HL-60/S4 treated with retinoic acid at 250 ng/mL for 4 days and 3 days (cell line): ENCODE data around the gene GLT8D1.

Experiments
- in situ Hi-C: fragments of 300-500 bp; cut with MboI; formaldehyde crosslinking; loops from 2 replicates; pipeline ENCODE4 v1.7.0; 2022; ENCODE audit warnings: low sequenced_read_pairs

GLT8D1 gene

GRCh38 chr3:52714335-52715302 lies 9.0 kb upstream of the GLT8D1 start:
- in situ Hi-C loops = no loop called here

GRCh38 chr3:52712291-52713212 lies 7.0 kb upstream of the GLT8D1 start:
- in situ Hi-C loops = no loop called here

- in situ Hi-C loops = no loop called here
Observed at GRCh38 chr3:52710512-52710911, 4.9 kb upstream of the GLT8D1 start.

DNA sequence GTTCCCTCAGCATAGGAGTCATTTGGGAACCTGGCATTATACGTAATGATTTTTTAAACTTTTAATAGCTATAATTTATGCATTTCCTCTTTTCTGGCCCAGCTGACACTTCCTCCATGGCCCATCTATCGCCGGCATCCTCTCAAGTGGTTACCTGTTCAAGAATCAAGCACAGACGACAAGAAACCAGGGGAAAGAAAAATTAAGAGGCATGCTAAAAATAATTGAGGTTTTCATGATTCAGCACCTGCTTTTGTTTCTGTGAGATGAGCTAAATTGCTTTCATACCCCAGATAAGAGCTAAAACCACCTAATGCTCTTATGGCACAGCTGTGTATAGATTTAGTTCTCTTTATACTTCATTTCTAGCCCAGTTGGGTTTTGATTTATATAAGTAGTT lies 2.0 kb upstream of the GLT8D1 start:
- in situ Hi-C loops = no loop called here

DNA sequence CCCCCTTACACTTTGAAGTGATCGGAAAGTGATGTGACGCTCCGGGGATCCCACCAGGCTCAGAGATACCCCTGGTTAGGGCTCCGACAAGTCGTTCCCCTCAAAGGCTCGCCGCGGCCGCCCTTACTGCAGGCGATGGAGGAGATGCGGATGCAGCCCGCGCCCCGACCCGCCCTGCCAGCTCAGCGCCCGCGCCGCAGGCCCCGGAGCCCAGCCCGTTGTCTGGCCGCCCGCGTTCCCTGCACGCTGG lies 228 bp downstream of the GLT8D1 start:
- in situ Hi-C loops = no loop called here

DNA sequence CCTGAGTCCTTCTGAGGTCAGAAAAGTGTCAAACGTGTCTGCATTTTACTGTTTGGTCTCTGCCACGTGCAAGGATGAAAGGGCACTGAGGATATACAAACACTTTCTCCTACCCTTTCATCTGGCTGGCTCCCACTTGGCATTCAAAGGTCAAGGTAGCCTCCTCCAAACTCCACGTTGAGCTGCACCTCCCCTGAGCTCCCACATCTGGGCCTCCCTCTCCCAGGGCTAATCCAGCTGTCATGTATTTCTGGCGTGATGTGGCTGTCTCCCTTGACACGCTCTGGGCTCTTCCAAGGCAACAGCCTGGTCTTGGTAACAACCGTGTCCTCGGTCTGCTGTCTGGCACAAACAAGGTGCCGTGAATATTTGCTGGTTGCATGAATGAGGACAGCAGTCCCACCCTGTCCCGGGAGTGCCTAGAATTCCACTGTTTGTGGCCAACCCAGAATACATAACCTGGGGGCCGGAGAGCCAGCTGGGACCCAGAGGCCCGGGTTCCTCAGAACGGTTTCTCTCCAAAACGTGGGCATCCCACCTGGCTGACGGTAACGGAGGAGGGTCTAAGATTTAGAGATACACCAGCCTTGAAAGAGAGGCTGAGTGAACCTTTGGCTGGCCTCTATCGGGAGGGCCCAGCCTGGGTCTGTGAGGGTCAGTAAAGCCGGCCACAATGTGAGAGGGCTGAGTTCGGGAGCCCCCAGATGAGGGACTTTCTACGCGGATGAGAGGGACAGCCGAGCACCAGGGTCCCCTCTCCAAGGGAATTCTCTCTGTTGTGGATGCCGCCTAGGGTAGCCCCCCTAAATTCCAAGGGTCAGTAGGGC lies 767 bp downstream of the GLT8D1 start:
- in situ Hi-C loops = no loop called here

DNA sequence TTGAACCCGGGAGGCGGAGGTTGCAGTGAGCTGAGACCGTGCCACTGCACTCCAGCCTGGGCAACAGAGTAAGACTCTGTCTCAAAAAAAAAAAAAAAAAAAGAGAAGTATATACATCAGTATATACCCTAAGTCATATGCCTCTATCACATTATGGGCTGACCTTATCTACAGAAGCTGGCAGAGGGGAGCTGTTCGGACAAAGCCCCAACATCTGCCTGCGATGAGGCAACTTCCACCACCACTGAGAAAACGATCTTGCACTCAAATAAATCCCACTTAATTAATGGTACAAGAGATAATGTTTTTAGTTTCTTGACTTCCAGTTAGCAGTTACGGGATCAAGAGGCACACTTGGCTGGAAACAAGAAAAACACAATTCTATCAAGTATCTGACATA lies 2.2 kb downstream of the GLT8D1 start:
- in situ Hi-C loops = no loop called here

- in situ Hi-C loops = no loop called here
Observed at GRCh38 chr3:52697632-52697965, 8.0 kb downstream of the GLT8D1 start.

GRCh38 chr3:52696830-52697631 lies 8.6 kb downstream of the GLT8D1 start:
- in situ Hi-C loops = no loop called here

DNA sequence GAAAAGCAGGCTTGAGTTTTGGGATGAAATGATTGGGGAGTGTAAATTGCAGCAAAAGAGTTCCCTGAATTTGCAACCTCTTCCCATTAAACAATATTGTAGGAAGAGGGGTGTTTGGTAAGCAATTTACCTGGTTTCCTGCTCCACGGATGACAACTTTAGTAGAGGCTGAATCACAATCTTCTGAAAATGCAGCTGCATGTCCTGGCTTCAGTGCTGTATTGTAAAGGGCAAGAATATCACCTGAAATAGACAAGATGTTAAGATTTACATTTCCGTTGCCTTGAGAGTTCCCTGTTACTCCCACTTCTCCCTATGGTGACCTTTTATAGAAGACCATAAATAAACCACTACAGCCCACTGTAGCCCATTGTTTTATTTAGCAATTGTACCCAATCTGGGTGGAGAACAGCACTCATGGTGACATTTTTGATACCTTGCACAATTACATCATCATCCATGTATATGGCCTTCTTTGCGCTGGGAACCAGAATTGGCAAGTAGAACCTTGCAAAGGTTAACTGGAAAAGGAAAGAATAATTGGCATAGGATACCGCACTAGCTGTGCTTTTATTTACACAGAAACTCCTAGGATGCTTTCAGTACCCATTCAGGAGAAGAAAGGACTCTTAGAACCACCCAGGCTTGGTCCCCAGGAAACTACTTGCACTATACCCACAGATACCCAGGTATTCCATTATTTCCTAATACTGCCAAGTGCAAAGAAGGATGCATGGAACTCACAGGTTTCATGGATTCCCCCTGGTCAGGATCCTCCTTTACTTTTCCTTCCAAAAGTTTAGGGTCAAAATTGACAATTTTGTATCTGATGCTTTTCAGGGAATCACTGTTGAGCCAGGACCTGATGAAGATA lies 9.6 kb downstream of the GLT8D1 start:
- in situ Hi-C loops = no loop called here

DNA sequence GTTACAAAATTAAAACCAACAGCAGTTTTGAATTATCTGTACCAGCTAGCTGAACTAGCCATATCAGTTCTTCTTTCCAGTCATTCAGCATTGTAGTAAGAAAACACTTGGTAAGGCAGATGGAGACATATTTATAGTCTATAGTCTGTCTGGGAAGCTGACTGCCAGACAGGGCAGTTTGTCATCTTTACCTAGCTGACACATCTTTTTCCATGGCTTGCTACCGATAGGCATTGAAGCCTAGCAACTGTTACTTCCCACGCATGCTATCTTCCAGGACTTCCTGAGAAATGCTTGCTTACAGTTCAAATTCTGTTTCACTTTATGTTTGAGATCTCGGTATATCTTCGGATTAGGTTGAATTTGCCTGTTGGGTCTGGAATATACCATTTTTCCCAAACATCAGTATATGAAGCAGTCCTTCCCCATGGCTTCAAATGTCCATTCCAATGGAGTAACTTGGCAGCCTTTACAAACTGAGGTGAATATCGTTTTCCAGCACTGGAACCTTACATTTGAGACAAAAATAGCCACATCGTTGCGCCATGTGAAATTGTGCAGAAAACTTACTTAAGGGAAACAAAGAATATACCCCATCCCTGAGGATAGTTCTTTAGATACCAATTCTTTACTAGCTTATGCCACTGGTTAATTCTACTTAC lies 10.9 kb downstream of the GLT8D1 start:
- in situ Hi-C loops = no loop called here

GRCh38 chr3:52693071-52693470 lies 12.5 kb downstream of the GLT8D1 start:
- in situ Hi-C loops = no loop called here

- in situ Hi-C loops = no loop called here
Observed at GRCh38 chr3:52690560-52690959, 15.0 kb downstream of the GLT8D1 start.

GRCh38 chr3:52689151-52689550 lies 16.4 kb downstream of the GLT8D1 start:
- in situ Hi-C loops = no loop called here

GRCh38 chr3:52688266-52688665 lies 17.3 kb downstream of the GLT8D1 start:
- in situ Hi-C loops = no loop called here

DNA sequence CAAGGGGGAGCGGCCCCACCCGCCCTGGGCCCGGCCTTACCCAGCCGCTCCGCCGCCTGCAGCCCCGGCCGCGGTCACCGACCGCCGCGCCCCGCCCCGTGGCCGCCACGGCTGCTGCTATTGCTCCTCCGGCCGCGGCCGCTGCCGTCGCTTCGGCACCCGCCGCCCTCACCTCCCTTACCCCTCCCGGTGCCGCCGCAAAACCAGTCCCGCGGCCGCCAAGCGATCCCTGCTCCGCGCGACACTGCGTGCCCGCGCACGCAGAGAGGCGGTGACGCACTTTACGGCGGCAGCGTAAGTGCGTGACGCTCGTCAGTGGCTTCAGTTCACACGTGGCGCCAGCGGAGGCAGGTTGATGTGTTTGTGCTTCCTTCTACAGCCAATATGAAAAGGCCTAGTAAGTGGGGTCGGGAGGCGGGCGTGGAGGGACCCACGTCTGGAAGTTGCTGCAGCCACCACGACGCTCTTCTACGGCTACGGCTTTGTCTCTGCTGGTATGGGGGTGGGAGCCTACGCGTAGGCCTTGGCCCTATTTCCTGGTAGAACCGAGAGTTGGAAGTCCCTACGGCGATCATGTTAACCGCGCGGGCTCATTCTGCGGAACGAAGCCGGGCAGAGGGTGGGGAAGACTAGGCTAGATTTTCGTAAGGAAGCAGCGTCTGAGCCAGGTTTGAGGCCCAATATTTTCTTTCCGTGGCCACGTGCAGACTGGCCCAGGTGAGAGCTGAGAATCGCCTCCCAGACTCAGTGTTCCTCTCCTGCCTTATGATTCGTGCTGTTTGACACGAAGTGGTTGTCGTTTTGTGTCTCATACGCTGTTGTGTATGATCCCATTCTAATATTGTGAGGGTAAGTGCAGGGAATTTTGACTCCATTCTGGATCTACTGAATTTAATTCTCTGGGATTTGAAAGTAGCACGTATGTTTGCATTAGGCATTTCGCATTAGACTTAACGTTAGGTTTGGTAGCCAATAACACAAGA lies 19.6 kb downstream of the GLT8D1 start, which contains the start of the genes GNL3 and PBRM1:
Gene GNL3, plus strand, starts transcription at position 324 of the 983 bp plus-strand sequence. Its CDS starts 61 bp downstream, at position 385.
Gene PBRM1, minus strand, starts transcription at position 205 of the 983 bp plus-strand sequence.
- in situ Hi-C loops = no loop called here

- in situ Hi-C loops = no loop called here
Observed at GRCh38 chr3:52685285-52685708, 20.3 kb downstream of the GLT8D1 start.
